GM19099 (cell line): ENCODE data around the gene IDUA.

Experiments used
- POLR2A ChIP-seq: IDR thresholded peaks from 3 replicates; pipeline ENCODE4 v1.6.1; 2011; ENCODE audit warnings: low read depth; ENCODE audit not compliant: insufficient read length; ENCODE audit errors: extremely low read depth

IDUA gene

DNA sequence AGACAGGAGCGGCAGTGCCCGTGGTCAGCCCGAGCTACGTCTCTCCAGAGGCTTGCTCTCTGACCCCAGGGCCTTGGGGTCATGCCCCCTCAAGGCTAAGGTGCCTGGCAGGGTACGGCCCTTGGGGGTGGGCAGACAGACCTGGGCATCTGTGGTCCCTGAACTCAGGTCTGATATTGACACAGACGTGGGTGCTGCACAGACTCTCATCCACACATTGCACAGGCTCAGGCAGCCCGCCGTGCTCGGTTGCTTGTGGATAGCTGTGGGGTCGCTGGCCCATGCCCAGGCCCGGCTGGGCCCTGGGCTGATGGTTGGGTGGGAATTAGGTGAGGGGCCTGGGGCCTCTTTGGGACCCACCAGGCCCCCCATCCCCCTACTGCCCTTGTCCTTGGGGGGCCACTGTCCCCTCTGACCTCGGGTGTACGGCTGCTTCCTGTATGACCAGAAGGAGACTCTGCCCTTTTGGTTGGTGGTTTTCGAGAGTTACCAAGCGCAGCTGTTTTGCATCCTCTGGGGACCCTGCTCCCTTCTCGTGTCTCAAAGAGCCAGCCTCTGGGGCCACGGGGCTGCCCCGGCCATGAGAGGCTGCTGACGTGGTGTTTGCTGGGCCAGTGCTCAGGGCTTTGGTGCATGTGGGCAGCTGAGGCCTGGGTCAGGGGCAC lies 34.7 kb downstream of the IDUA start:
- TF ChIP-seq POLR2A, result no peak

DNA sequence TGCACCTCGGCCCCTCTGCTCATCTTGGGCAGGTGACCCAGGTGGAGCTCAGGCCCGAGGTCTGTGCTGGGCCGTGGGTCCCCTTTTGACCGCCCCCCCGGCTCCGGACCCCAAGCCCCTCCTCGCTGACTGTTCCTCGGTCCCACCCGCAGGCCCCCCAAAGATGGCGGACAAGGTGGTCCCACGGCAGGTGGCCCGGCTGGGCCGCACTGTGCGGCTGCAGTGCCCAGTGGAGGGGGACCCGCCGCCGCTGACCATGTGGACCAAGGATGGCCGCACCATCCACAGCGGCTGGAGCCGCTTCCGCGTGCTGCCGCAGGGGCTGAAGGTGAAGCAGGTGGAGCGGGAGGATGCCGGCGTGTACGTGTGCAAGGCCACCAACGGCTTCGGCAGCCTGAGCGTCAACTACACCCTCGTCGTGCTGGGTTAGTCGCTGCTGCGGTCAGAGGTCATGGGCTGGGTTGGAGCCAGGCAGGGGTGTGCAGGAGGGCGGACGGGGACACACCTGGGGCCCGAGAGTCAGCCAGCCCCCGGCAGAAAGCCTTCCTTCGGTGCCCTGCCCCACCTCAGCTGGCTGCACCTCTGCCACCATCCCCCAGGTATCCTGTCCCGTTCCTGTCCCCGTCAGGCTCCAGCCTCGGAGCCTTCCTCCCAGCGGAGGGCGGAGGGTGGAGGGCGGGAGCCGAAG lies 35.4 kb downstream of the IDUA start:
- TF ChIP-seq POLR2A, result no peak

DNA sequence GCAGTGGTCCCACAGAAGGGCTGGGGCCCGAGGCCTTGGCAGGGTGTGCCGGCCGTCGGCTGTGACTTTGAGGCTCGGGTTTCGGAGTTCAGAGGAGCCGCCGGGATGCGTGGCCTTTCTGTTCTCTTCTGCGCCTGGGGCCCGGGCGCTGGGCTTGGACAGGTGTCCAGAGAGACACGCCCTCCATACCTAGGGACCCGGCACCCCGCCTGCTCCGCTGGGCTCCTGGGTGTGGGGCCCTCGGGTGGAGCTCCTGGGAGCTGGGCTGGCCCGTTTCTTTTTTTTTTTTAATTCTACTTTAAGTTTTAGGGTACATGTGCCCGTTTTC lies 35.9 kb downstream of the IDUA start:
- TF ChIP-seq POLR2A, result no peak

DNA sequence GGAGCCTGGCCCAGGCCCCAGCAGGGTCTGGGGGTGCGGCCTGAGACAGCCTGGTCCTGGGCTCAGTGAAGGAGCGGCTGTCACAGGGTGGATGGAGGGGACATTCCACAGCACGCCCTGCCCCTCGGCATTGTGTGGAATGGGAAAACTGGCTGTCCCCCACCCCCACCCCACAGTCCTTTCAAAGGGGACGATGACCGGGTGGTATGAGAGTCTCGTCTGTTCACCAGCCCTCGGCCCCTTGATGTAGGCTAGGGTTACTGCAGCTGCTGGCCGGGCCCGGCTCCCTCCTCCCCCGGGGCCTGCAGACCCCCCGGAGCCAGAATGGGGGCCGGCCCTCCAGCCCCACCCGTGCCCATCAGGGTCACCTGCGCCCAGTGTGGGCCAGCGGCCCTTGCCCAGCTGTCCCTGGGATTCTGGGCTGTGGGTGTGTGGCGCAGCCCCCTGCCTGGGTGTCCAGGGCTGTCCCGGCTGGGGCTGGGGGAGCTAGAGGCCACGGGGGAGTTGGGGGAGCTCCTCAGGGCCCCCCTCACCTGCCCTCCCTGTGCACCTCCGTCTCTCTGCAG lies 36.3 kb downstream of the IDUA start:
- no peak for TF ChIP-seq POLR2A

DNA sequence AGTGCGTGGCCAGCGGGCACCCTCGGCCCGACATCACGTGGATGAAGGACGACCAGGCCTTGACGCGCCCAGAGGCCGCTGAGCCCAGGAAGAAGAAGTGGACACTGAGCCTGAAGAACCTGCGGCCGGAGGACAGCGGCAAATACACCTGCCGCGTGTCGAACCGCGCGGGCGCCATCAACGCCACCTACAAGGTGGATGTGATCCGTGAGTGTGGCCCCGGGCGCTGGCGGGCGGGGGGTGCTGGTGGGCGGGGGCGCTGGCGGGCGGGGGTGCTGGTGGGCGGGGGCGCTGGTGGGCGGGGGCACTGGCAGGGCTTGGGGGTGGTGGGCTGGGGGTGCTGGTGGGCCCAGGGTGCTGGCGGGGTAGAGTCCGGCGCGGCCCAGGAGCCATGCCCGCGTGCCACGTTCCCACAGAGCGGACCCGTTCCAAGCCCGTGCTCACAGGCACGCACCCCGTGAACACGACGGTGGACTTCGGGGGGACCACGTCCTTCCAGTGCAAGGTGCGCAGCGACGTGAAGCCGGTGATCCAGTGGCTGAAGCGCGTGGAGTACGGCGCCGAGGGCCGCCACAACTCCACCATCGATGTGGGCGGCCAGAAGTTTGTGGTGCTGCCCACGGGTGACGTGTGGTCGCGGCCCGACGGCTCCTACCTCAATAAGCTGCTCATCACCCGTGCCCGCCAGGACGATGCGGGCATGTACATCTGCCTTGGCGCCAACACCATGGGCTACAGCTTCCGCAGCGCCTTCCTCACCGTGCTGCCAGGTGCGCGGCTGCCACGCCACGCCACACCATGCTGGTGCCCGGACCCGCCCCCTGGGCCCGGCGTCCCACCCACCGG lies 37.3 kb downstream of the IDUA start:
- TF ChIP-seq POLR2A, result no peak

DNA sequence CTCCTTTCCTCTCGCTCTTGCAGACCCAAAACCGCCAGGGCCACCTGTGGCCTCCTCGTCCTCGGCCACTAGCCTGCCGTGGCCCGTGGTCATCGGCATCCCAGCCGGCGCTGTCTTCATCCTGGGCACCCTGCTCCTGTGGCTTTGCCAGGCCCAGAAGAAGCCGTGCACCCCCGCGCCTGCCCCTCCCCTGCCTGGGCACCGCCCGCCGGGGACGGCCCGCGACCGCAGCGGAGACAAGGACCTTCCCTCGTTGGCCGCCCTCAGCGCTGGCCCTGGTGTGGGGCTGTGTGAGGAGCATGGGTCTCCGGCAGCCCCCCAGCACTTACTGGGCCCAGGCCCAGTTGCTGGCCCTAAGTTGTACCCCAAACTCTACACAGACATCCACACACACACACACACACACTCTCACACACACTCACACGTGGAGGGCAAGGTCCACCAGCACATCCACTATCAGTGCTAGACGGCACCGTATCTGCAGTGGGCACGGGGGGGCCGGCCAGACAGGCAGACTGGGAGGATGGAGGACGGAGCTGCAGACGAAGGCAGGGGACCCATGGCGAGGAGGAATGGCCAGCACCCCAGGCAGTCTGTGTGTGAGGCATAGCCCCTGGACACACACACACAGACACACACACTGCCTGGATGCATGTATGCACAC lies 38.2 kb downstream of the IDUA start:
- no peak for TF ChIP-seq POLR2A

DNA sequence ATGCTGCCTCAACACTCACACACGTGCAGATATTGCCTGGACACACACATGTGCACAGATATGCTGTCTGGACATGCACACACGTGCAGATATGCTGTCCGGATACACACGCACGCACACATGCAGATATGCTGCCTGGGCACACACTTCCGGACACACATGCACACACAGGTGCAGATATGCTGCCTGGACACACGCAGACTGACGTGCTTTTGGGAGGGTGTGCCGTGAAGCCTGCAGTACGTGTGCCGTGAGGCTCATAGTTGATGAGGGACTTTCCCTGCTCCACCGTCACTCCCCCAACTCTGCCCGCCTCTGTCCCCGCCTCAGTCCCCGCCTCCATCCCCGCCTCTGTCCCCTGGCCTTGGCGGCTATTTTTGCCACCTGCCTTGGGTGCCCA lies 39.3 kb downstream of the IDUA start:
- no peak for TF ChIP-seq POLR2A

DNA sequence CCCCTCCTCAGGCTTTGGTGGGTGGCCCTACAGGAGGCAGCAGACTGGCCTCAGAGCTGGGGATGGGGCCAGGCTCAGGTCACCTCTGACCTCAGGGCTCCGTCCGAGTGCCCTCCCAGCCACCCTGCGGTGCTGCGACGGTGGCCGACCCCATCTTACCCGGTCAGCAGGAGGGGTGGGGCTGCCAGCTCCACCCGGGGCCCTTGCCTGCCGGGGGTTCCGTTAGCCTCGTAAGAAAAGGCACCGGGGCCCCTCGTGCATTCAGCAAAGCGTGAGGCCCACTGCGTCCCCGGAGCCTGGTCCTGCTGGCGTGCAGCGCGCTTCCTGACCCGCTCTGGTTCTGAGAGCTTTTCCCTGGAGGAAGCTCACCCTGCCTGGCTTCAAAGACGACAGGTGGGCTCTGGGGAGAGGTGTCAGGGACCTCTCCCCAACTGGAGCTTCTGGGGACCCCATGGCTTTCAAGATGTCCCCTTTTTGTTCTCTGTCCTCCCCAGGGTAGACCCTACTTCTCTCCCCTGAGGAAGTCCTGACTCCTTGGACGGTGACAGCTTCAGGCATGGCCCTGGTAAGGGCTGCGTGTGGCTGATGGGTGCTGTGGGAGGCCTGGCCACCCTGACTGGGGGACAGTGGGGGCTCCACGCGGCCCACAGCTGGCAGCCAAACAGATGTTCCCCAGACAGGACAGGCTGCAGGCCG lies 40.5 kb downstream of the IDUA start:
- TF ChIP-seq POLR2A, result no peak

DNA sequence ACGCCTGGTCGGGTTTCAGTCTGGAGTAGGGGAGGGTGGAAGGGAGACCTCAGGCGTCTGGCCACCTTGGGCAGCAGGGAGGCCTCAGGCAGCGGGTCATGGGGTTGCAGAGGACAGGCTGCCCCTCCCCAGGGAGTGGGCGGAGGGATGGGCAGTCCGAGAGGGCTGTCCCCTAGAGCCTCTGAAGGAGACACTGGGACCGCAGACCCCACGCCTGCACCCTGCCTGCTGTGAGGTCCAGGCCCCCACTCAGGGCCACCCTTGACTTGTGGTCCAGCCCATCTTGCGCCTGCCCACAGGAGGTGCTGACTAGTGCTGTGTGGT lies 41.0 kb downstream of the IDUA start:
- no peak for TF ChIP-seq POLR2A

DNA sequence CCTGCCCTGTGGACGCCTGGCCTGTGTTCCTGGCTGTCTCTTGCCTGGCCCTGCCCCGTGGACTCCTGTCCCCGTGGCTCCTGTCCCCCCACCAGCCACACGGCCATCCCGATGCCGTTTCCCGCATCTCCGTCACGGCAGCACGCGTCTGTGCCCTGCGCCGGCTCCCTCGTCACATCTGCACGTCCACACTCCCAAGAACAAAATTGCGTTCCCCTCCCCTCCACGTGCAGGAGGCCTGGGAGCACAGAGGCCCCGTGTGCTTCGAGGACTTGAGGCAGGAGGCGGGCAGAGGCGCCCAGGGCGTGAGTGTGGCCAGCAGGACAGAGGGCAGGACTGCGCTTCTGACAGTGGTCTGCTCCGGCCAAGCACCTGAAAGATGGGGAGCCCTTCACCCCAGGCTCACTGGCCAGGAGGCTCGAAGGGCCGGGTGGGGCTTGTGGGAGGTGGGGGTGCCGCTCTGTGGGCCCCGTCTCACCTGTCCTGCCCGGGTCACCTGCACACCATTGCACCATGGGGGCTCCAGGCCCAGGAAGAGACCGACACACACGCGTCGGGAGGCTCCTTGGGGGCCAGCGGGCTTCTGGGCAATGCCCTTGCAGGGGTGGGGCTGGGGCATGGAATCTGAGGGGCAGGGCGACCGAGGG lies 41.9 kb downstream of the IDUA start:
- TF ChIP-seq POLR2A, result no peak

DNA sequence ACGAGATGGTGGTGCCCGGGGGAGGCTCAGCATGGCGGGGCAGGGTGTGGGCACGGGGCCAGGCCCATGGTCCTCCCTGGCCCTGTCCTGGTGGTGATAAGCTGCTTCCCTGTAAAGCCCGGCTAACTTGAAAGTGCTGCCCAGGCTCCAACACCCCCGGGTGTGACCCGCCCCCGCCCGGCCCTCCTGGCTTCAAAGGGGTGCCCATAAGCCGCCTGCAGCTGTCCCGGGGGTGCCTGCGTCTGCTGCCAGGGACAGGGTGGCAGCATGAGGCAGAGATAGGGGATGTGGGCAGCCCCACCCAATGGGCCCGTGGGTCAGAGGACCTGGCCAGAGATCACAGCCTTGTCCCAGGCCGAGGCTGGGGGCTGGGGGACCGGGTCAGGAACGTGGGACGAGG lies 42.7 kb downstream of the IDUA start:
- no peak for TF ChIP-seq POLR2A

DNA sequence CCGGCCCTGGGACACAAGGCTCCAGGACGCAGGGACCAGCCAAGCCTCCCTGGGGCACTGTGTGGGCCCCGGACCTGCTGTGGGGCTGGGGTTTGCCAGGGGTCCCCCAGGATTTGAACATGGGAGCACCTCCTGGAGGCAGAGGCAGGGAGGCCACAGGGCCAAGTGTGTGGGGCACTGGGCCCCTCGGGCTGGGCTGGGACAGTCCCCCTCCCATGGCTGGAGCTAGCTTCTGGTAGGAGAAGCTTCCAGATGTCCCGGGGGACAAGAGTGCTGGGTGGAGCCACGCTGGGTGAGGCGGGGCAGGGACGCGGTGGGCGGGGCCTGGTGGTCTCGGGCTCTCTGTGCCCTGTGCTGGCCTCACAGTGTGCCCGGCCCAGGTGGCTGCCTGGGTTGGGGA lies 43.2 kb downstream of the IDUA start:
- TF ChIP-seq POLR2A, result no peak

DNA sequence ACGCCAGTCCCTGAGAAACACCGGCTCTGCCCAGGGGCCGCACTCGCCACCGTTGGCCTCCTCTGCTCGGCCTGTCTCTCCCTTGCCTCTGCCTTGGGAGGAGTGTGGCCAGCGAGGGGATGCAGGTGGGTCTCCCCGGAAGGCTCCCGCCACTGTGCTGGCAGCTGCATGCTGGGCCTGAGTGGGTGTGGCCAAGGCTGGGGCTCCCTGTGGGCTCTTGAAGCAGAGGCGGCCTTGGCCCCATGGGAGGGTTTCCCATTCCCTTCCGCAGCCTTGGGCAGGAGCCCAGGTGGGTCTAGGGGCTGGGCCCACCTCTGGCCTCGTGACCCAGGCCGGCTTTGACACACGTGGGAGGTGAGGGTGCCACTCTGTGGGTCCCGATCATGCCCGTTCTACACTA lies 43.7 kb downstream of the IDUA start:
- no peak for TF ChIP-seq POLR2A

DNA sequence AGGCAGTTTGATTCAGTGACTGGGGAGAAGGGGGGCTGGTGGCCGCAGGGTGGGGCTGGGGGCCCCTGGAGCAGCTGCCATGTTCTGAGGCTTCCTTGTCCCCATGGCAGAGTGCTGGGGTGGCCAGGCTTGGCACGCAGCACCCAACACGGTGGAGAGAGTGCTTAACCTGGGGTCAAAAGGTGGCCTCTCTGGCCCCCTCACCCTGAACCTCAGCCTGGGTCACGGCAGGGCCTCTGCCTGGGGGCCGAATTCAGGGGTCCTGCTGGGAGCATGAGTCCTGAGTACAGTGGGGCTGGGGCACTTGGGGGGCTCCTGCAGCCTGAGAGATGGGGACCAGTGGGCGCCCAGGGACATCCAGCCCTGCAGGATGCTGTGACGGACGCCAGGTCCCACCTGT lies 44.5 kb downstream of the IDUA start:
- no peak for TF ChIP-seq POLR2A
